Astrocyte (in vitro differentiated cells and primary cell): ENCODE data around the gene KLHDC10. TPM values are rescaled to one million over a fixed set of nuclear protein-coding genes. Genes with fewer than 3 reads are reported as not detected.

ENCODE experiments used
- DNase-seq: peaks from one replicate; pipeline ENCODE4 v3.0.0-alpha.2; 2010; ENCODE audit warnings: low read depth
- FAIRE-seq: peaks from 2 replicates; lab custom pipeline; 2011; peaks lifted over from hg19 to GRCh38; lab: Jason Lieb, UNC
- H2AFZ ChIP-seq: 2 replicates; pipeline ENCODE4 v1.6.0; 2012; ENCODE audit warnings: low read depth, low read length, inconsistent platforms
- H3K27ac ChIP-seq: 2 replicates; pipeline ENCODE4 v1.5.1; 2011; ENCODE audit warnings: low read depth, low read length, inconsistent platforms
- H3K27me3 ChIP-seq: 2 replicates; pipeline ENCODE4 v1.6.0; 2011; ENCODE audit warnings: low read length, inconsistent platforms; ENCODE audit not compliant: insufficient read depth
- H3K36me3 ChIP-seq: 2 replicates; pipeline ENCODE4 v1.5.1; 2011; ENCODE audit warnings: low read length, inconsistent platforms; ENCODE audit not compliant: insufficient read depth
- H3K4me1 ChIP-seq: 2 replicates; pipeline ENCODE4 v1.5.1; 2011; ENCODE audit warnings: low read length, inconsistent platforms; ENCODE audit not compliant: insufficient read depth
- H3K4me2 ChIP-seq: 2 replicates; pipeline ENCODE4 v1.6.0; 2012; ENCODE audit warnings: low read length, inconsistent platforms
- H3K4me3 ChIP-seq: 2 replicates; pipeline ENCODE4 v1.5.1; 2011; ENCODE audit warnings: low read depth, mild to moderate bottlenecking, low read length, inconsistent platforms; ENCODE audit not compliant: insufficient read depth
- H3K79me2 ChIP-seq: 2 replicates; pipeline ENCODE4 v1.6.0; 2012; ENCODE audit warnings: mild to moderate bottlenecking, low read length, inconsistent platforms; ENCODE audit not compliant: insufficient read depth
- H3K9ac ChIP-seq: 2 replicates; pipeline ENCODE4 v1.6.0; 2012; ENCODE audit warnings: mild to moderate bottlenecking, low read length, inconsistent platforms
- H3K9me3 ChIP-seq: 2 replicates; pipeline ENCODE4 v1.5.1; 2012; ENCODE audit warnings: low read depth, mild to moderate bottlenecking, low read length, inconsistent platforms; ENCODE audit not compliant: insufficient read depth
- H4K20me1 ChIP-seq: 2 replicates; pipeline ENCODE4 v1.6.0; 2012; ENCODE audit warnings: low read length, inconsistent platforms; ENCODE audit not compliant: insufficient read depth
- H3K27ac Mint-ChIP-seq: one replicate; pipeline ENCODE4 v1.8.0; 2021; ENCODE audit warnings: mild to moderate bottlenecking, mixed read lengths; ENCODE audit not compliant: unreplicated experiment
- H3K27me3 Mint-ChIP-seq: one replicate; pipeline ENCODE4 v1.8.0; 2021; ENCODE audit warnings: low read depth, mixed read lengths; ENCODE audit not compliant: unreplicated experiment
- H3K36me3 Mint-ChIP-seq: one replicate; pipeline ENCODE4 v1.8.0; 2021; ENCODE audit warnings: low read depth, mixed read lengths; ENCODE audit not compliant: unreplicated experiment
- H3K4me1 Mint-ChIP-seq: one replicate; pipeline ENCODE4 v1.8.0; 2021; ENCODE audit warnings: low read depth, mixed read lengths; ENCODE audit not compliant: unreplicated experiment
- H3K4me3 Mint-ChIP-seq: one replicate; pipeline ENCODE4 v1.8.0; 2021; ENCODE audit warnings: mild to moderate bottlenecking, moderate library complexity, mixed read lengths; ENCODE audit not compliant: unreplicated experiment
- H3K9me3 Mint-ChIP-seq: one replicate; pipeline ENCODE4 v1.8.0; 2021; ENCODE audit warnings: mild to moderate bottlenecking, mixed read lengths; ENCODE audit not compliant: unreplicated experiment
- CTCF ChIP-seq: IDR thresholded peaks from 2 replicates; pipeline ENCODE4 v1.5.1; 2011; ENCODE audit warnings: low read depth, mild to moderate bottlenecking, inconsistent platforms, low read length, moderate library complexity; ENCODE audit not compliant: insufficient read depth
- EZH2 ChIP-seq: IDR thresholded peaks from 2 replicates; pipeline ENCODE4 v1.6.1; 2012; ENCODE audit warnings: mild to moderate bottlenecking, low read length, inconsistent platforms; ENCODE audit not compliant: insufficient read depth
- total RNA-seq: library from RNA; stranded (reverse); gene quantifications from 2 replicates; pipeline ENCODE4 v1.2.1, GENCODE V29; 2021

KLHDC10 gene
- total RNA-seq, 1 donor from 2014 or later = 33.2 TPM

GRCh38 chr7:130086938-130087337 lies 16.6 kb downstream of the KLHDC10 start:
- no peaks in the 10 kb centered on the region for H3K9me3 ChIP-seq
- TF ChIP-seq CTCF (no peak), EZH2 (no peak)
- Mint-ChIP-seq H3K36me3 (peaks cover 4% of the 10 kb centered on the region), H3K27ac (no peak overlapping the region), H3K4me3 (no peak overlapping the region), H3K9me3 (no peaks in the 10 kb centered on the region), H3K27me3 (no peaks in the 10 kb centered on the region), H3K4me1 (peaks cover 6% of the 10 kb centered on the region)
- no peak overlapping the region for H3K9ac ChIP-seq
- no peak overlapping the region for H3K4me3 ChIP-seq
- no peaks in the 10 kb centered on the region for H3K27me3 ChIP-seq
- FAIRE-seq (no peak), DNase-seq (no peak)
- peaks cover 8% of the 10 kb centered on the region for H3K4me1 ChIP-seq
- peaks cover 83% of the 10 kb centered on the region for H3K79me2 ChIP-seq
- H2AFZ ChIP-seq = no peak overlapping the region
- no peak overlapping the region for H3K27ac ChIP-seq
- no peak overlapping the region for H3K4me2 ChIP-seq
- H3K36me3 ChIP-seq = no peaks in the 10 kb centered on the region
- peaks cover 60% of the 10 kb centered on the region for H4K20me1 ChIP-seq

GRCh38 chr7:130087364-130087763 lies 17.0 kb downstream of the KLHDC10 start:
- no peak overlapping the region for H2AFZ ChIP-seq
- Mint-ChIP-seq H3K36me3 (peaks cover 4% of the 10 kb centered on the region), H3K27me3 (no peaks in the 10 kb centered on the region), H3K27ac (no peak overlapping the region), H3K9me3 (no peaks in the 10 kb centered on the region), H3K4me3 (no peak overlapping the region), H3K4me1 (peaks cover 6% of the 10 kb centered on the region)
- no peaks in the 10 kb centered on the region for H3K36me3 ChIP-seq
- H3K79me2 ChIP-seq = peaks cover 83% of the 10 kb centered on the region
- no peak overlapping the region for H3K9ac ChIP-seq
- peaks cover 8% of the 10 kb centered on the region for H3K4me1 ChIP-seq
- no peak overlapping the region for H3K4me3 ChIP-seq
- FAIRE-seq (no peak), DNase-seq (peak; percentile 82)
- no peaks in the 10 kb centered on the region for H3K9me3 ChIP-seq
- no peak overlapping the region for H3K27ac ChIP-seq
- peaks cover 59% of the 10 kb centered on the region for H4K20me1 ChIP-seq
- no peaks in the 10 kb centered on the region for H3K27me3 ChIP-seq
- no peak overlapping the region for H3K4me2 ChIP-seq
- TF ChIP-seq EZH2 (no peak), CTCF (no peak)

GRCh38 chr7:130090745-130091532 lies 20.6 kb downstream of the KLHDC10 start:
- peaks cover 72% of the 10 kb centered on the region for H3K79me2 ChIP-seq
- Mint-ChIP-seq H3K4me1 (peaks cover 6% of the 10 kb centered on the region), H3K27me3 (no peaks in the 10 kb centered on the region), H3K4me3 (no peak overlapping the region), H3K36me3 (no peaks in the 10 kb centered on the region), H3K27ac (no peak overlapping the region), H3K9me3 (no peaks in the 10 kb centered on the region)
- no peak for DNase-seq
- no peak overlapping the region for H2AFZ ChIP-seq
- no peak overlapping the region for H3K27ac ChIP-seq
- no peak overlapping the region for H3K4me2 ChIP-seq
- no peak for TF ChIP-seq CTCF
- TF ChIP-seq EZH2 = no peak
- no peak overlapping the region for H3K4me3 ChIP-seq
- no peaks in the 10 kb centered on the region for H3K27me3 ChIP-seq
- peaks cover 5% of the 10 kb centered on the region for H3K4me1 ChIP-seq
- H4K20me1 ChIP-seq = peaks cover 48% of the 10 kb centered on the region
- no peak overlapping the region for H3K9ac ChIP-seq
- H3K9me3 ChIP-seq = no peaks in the 10 kb centered on the region
- H3K36me3 ChIP-seq = no peaks in the 10 kb centered on the region
- FAIRE-seq = no peak
